Fibroblast of lung (primary cell): ENCODE results near the gene ATP11C. TPM values are rescaled to one million over a fixed set of nuclear protein-coding genes. Genes with fewer than 3 reads are reported as not detected.

Source experiments
- DNase-seq, 2 donors: peaks; one replicate each; pipeline versions ENCODE4 v3.0.0 to v3.0.0-alpha.2; 2010; ENCODE audit warnings: low read depth in 2 of 2
- H2AFZ ChIP-seq: 2 replicates; pipeline ENCODE4 v1.5.1; 2012; ENCODE audit warnings: low read length, control low read depth, inconsistent platforms
- H3K27ac ChIP-seq: 2 replicates; pipeline ENCODE4 v1.5.1; 2011; ENCODE audit warnings: low read length, control low read depth; ENCODE audit not compliant: insufficient read depth
- H3K27me3 ChIP-seq: 2 replicates; pipeline ENCODE4 v1.5.1; 2011; ENCODE audit warnings: mild to moderate bottlenecking, low read length; ENCODE audit not compliant: control insufficient read depth, insufficient read depth
- H3K36me3 ChIP-seq: 2 replicates; pipeline ENCODE4 v1.5.1; 2011; ENCODE audit warnings: low read length; ENCODE audit not compliant: control insufficient read depth, insufficient read depth
- H3K4me1 ChIP-seq: 2 replicates; pipeline ENCODE4 v1.5.1; 2011; ENCODE audit warnings: low read length; ENCODE audit not compliant: control insufficient read depth, insufficient read depth; ENCODE audit errors: extremely low read depth
- H3K4me2 ChIP-seq: 2 replicates; pipeline ENCODE4 v1.5.1; 2011; ENCODE audit warnings: low read length, control low read depth; ENCODE audit not compliant: insufficient read depth; ENCODE audit errors: extremely low read depth
- H3K4me3 ChIP-seq, 4 experiments: fragments of 200-600 bp in 1 of 4; sonication (generic) in 1 of 4; replicated peaks in 1 of 4; 2 replicates each; pipeline ENCODE4 v1.5.1; 2011 to 2016; ENCODE audit warnings: low read length in 4 of 4, low read depth in 3 of 4, mild to moderate bottlenecking in 3 of 4, control low read depth in 2 of 4, inconsistent platforms in 1 of 4, mixed read lengths in 1 of 4; ENCODE audit not compliant: insufficient read depth in 1 of 4; ENCODE audit errors: control extremely low read depth in 1 of 4
- H3K79me2 ChIP-seq: 2 replicates; pipeline ENCODE4 v1.5.1; 2012; ENCODE audit warnings: mild to moderate bottlenecking, low read length, inconsistent platforms; ENCODE audit not compliant: control insufficient read depth, insufficient read depth
- H3K9ac ChIP-seq: 2 replicates; pipeline ENCODE4 v1.5.1; 2011; ENCODE audit warnings: mild to moderate bottlenecking, low read length, control low read depth; ENCODE audit not compliant: insufficient read depth
- H3K9me3 ChIP-seq: 2 replicates; pipeline ENCODE4 v1.5.1; 2012; ENCODE audit warnings: low read depth, low read length; ENCODE audit not compliant: control insufficient read depth, insufficient read depth
- H4K20me1 ChIP-seq: 2 replicates; pipeline ENCODE4 v1.5.1; 2011; ENCODE audit warnings: low read length; ENCODE audit not compliant: control insufficient read depth, insufficient read depth; ENCODE audit errors: extremely low read depth
- EZH2 ChIP-seq: IDR thresholded peaks from 2 replicates; pipeline ENCODE4 v1.5.1; 2012; ENCODE audit warnings: low read length, control low read depth, mild to moderate bottlenecking; ENCODE audit errors: missing control alignments
- polyA plus RNA-seq, 2 donors: library from polyadenylated mRNA; depleted of rRNA in 1 of 2; stranded (reverse) in 1 of 2; unstranded in 1 of 2; fragments of >200 nt; gene quantifications; 2 replicates each; pipeline ENCODE4 v1.2.1, GENCODE V29; 2011 to 2012; ENCODE audit warnings: missing spikeins in 1 of 2
- total RNA-seq: library from RNA; depleted of rRNA; stranded (reverse); fragments of >200 nt; gene quantifications from 2 replicates; pipeline ENCODE4 v1.2.1, GENCODE V29; 2014
- TF ChIP-seq, protein P1 (sequence below), 2 donors: IDR thresholded peaks in 1 of 2; conservative IDR thresholded peaks in 1 of 2; 1 replicate in 1 of 2; 2 replicates in 1 of 2; pipeline ENCODE4 v1.5.1; 2011 to 2012; ENCODE audit warnings: low read length in 2 of 2, control low read depth in 1 of 2, inconsistent platforms in 1 of 2, low read depth in 1 of 2, mild to moderate bottlenecking in 1 of 2

The ATP11C gene
- total and polyA plus RNA-seq, 2 donors (not counting 1 experiment from before 2014, with no cell fraction given), result 47.7 to 68.0 TPM

DNA sequence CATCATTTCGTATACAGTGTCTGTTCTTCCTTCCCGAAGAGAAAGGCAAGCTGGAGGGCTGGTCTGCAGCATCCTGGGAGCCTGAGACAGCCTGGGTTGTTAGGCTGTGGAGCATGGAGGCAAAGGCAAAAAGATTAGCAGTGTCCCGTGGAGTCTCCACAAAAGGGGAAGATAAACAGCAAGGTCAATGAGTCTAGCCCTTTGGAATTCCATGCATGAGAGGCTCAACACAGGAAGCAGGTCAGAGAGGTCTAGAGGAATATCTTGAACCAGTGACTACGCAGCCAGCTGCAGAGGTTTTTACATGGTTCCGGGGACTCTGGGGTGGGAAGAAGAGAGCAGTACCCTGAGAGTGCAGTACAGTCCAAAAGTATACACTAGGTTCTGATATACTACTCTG, 212.7 kb downstream of the ATP11C start:
- H3K79me2 ChIP-seq, result no peaks in the 10 kb centered on the region
- DNase-seq, result peak; percentile 7 to 62
- no peak overlapping the region for H2AFZ ChIP-seq
- H3K27me3 ChIP-seq, result no peaks in the 10 kb centered on the region
- H3K27ac ChIP-seq, result no peak overlapping the region
- H3K4me2 ChIP-seq, result no peak overlapping the region
- no peak overlapping the region for H3K9ac ChIP-seq
- no peak for TF ChIP-seq EZH2
- TF ChIP-seq, protein P1, sequence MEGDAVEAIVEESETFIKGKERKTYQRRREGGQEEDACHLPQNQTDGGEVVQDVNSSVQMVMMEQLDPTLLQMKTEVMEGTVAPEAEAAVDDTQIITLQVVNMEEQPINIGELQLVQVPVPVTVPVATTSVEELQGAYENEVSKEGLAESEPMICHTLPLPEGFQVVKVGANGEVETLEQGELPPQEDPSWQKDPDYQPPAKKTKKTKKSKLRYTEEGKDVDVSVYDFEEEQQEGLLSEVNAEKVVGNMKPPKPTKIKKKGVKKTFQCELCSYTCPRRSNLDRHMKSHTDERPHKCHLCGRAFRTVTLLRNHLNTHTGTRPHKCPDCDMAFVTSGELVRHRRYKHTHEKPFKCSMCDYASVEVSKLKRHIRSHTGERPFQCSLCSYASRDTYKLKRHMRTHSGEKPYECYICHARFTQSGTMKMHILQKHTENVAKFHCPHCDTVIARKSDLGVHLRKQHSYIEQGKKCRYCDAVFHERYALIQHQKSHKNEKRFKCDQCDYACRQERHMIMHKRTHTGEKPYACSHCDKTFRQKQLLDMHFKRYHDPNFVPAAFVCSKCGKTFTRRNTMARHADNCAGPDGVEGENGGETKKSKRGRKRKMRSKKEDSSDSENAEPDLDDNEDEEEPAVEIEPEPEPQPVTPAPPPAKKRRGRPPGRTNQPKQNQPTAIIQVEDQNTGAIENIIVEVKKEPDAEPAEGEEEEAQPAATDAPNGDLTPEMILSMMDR (conservative IDR thresholded peaks at IDR 0.05 in 1 of 2, IDR thresholded peaks at IDR 0.05 in 1 of 2; ENCODE audit: low read depth in 1 of 2, low read length in 2 of 2), result no peak
- no peaks in the 10 kb centered on the region for H3K9me3 ChIP-seq
- H4K20me1 ChIP-seq, result no peaks in the 10 kb centered on the region
- H3K36me3 ChIP-seq, result no peaks in the 10 kb centered on the region
- H3K4me1 ChIP-seq, result no peaks in the 10 kb centered on the region
- no peak overlapping the region for H3K4me3 ChIP-seq

DNA sequence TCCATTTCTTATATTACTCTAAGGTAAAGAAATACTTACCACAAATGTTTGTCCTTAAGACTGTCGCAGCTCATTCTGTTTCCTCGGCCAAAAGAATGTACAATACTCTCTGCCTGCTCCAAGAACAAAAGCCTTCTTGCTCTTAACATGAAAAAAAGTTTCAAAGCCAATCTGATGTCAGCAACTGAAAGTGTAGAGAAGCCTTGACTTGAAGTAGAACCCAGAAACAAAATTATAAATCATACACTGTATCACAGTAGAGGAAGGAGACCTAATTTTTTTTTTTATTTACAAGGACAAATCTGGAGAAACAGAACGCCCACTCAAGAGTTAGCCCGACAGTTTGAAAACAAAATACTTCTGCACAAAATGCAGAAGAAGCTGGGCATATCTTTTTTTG, 224.8 kb downstream of the ATP11C start, which contains the start of gene MCF2:
TSS of gene MCF2 (minus strand) at position 101 of the 400 bp plus-strand sequence. CDS start 56,423 bp downstream, outside the sequence.
- Histone ChIP-seq H4K20me1 (no peaks in the 10 kb centered on the region), H3K79me2 (no peaks in the 10 kb centered on the region), H3K27ac (no peak within 1 kb of the TSS), H3K4me2 (no peak within 1 kb of the TSS), H3K4me1 (no peaks in the 10 kb centered on the region), H3K9me3 (no peaks in the 10 kb centered on the region), H3K4me3 (no peak within 1 kb of the TSS), H2AFZ (no peak within 1 kb of the TSS), H3K27me3 (no peaks in the 10 kb centered on the region), H3K36me3 (no peaks in the 10 kb centered on the region), H3K9ac (no peak within 1 kb of the TSS)
- no peak for DNase-seq
- TF ChIP-seq, protein P1 (conservative IDR thresholded peaks at IDR 0.05 in 1 of 2, IDR thresholded peaks at IDR 0.05 in 1 of 2; ENCODE audit: low read depth in 1 of 2, low read length in 2 of 2), result no peak
- TF ChIP-seq EZH2, result no peak

DNA sequence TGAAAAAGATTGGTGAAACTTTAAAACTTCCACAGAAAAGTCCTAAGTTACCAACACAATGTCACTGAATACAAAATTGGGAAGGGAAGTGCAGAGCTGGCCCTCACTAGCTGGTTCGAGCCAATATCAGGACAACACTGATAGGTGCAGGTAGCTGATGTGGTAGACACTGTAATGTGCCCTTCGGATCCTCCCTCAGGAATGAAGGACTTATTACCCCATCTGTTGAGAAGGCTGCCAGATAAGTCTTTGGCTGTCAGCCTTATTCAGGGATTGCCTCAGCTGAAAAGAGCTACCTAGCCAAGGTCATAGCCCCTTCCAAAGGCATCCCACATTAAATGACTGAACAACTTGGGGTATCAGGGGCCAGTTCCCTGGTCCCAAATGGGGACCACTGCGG, 230.2 kb downstream of the ATP11C start:
- no peak for TF ChIP-seq EZH2
- TF ChIP-seq, protein P1 (conservative IDR thresholded peaks at IDR 0.05 in 1 of 2, IDR thresholded peaks at IDR 0.05 in 1 of 2; ENCODE audit: low read depth in 1 of 2, low read length in 2 of 2), result no peak
- Histone ChIP-seq H3K27ac (no peak overlapping the region), H3K9me3 (no peaks in the 10 kb centered on the region), H4K20me1 (no peaks in the 10 kb centered on the region), H3K9ac (no peak overlapping the region), H3K79me2 (no peaks in the 10 kb centered on the region), H3K4me3 (no peak overlapping the region), H3K4me2 (no peak overlapping the region), H3K27me3 (no peaks in the 10 kb centered on the region), H2AFZ (no peak overlapping the region), H3K4me1 (no peaks in the 10 kb centered on the region), H3K36me3 (no peaks in the 10 kb centered on the region)
- no peak for DNase-seq
